GM19372 (cell line): ENCODE measurements around the gene GPRIN2.
"Not testable (repeated sequence)": the region's sequence is repeated elsewhere in the genome, so short reads cannot be mapped to it uniquely, and the experiment has no call there.

ENCODE experiments used
- ATAC-seq: cut with Tn5 transposase; IDR thresholded peaks from one replicate; pipeline ENCODE4 v1.9.1; 2021; ENCODE audit warnings: mild to moderate bottlenecking, low read depth, moderate library complexity; ENCODE audit not compliant: unreplicated experiment

The GPRIN2 gene

DNA sequence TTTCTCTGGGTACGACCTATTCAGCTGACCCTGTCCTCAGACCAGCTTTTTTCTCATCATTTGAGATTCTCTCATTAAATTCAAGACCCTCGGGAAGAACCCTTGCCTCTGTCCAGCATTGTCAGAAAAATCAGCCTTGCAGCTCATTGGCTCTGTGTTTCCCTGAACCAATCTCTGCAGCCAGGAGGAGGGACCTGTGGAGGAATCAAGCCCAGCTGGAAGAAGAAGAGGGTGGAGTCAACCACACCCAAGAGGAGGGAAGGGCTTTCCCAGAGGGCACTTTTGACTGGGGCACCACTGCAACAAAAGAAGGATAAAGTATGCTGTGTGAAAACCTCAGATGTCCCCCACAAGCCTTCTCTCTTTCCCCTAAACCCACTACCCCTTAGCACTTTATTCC lies 14.2 kb upstream of the GPRIN2 start:
- not testable (repeated sequence) for ATAC-seq

DNA sequence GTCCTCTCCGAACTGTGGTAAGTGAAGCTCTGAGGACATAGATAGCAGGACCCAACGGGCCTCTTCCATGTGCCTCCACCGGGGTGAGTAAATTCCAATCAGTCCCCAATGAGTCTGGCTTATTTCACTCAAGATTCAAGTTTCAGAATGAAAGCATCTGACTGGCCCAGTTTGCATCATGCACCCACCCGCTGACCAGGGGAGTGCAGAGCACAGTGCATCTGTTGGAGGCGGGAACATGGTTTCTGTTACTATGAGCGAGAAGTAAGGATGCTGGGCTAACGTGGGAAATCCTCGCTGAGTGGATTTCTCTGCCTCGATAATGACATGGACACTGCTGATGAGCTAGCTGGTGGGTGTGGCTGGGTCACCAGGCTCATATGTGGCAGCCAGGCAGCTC lies 10.7 kb upstream of the GPRIN2 start:
- ATAC-seq: not testable (repeated sequence)

DNA sequence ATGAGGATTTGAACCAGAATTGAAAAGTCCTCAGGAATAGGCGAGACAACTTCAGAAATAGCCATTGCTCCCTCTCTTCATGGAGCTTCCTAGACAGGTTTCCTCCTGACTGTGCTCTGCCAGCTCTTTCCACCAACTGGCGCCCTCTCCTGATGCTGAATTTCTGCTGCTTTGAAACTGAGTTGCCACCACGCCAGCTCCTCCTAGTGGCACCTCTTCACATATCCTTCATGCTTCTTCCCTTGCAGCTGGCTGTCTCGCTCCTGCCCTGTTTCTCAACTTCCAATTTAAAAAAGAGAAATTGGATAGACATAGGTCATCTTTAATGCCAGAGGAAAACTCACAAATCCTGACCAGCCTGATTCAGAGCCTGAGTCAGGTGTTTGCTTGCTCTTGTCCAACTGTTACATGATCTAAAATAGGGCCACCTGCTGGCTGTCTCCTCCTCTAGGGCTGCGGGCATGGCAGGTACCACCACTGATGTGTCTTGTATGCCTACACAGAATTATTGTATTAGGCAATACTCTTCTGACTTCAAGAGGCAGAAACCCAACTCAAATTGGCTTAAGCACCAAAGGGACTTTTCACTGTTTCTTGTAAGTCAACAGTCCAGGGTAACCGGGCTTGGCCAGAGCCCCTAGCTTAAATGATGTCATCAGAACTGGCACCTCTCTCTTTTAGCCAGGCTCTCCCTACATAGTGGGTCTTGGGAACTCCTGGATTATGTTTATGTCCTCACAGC lies 9.3 kb upstream of the GPRIN2 start:
- peak; percentile 62 for ATAC-seq

DNA sequence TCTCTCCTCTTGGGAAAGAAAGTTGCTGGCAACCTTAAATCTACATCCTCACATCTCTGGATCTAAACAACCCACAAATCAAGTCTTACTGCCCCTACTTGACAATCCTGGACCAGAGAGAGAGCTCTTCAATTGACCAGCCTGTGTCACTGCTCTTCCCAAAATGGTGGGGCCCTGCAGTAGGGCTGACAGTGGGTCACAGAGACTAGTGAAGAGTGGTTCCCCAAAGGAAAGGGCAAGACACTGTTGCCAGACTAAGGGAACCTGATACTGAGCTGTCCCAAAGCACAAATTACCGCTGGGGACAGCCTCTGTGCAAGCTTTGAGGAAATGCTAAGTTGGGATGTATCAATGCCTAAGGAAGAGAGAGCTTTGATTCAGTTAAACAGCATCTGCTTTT lies 4.5 kb upstream of the GPRIN2 start:
- ATAC-seq: no peak

DNA sequence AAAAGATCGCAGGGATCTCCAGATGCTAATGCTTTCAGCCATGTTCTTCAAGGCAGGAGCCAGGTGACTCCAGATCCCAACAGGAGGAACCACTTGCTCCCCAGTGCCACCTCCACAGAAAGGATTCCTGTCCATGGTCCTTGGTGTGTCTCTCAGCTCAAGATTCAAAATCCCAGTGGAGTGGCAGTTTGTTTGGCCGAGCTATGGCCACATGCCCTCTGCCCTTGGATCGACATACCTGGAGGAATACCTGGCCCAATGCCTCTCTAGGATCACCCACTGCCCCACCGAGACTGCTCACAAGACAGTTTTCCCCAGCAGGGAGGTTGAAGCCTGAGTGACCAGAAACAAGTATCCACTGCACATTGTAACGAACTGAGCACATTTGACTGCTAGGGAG lies 3.9 kb upstream of the GPRIN2 start:
- ATAC-seq: no peak

DNA sequence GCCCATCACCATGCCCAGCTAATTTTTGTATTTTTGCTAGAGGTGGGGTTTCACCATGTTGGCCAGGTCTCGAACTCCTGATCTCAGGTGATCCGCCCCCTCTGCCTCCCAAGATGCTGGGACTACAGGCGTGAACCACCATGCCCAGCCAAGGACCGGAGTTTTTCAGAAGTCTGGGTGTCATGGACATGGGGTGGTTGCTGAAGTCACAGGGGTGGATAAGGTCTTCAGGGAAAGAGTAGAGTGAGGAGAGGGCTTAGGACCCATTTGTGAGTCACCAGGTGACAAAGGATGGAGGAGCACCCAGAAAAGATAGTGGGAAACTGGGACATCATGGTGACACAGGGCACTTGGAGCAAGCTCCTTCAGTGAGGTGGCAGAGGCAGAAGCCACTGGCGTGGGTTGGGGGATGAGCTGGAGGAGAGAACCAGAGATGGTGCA lies 2.8 kb upstream of the GPRIN2 start:
- ATAC-seq: no peak

DNA sequence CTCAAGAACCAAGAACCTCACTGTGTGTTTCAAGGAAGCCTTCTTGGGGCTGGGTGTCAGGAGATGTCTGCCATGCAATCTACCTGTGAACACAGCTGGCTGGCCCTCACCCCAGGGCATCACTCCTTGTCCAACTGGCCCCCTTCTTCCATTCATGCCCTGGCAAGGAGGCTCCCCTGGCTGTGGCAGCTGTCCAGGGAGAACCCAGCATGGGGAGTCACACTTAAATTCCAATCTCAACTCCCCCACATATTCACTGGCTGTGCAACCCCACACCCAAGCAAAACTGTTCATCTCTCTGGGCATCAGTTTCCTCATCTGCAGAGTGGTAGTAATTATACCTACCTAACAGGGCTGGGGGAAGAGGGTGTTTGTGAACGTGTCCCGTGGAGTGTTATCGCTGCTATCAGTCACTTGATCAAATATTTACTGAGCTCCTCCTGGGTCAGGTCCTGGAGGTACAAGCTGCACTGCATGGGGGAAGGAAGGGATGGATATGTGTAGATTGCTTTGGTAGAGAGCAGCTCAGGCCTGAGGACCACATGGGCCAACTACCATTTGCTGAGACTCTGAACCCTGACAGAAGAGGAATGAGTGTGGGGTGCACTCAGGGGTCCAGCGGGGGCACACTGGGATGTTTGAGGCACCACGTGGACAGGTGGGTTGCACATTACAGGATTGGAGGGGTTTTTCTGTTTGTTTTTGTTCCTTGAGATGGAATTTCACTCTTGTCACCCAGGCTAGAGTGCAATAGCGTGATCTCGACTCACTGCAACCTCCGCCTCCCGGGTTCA lies 2.1 kb upstream of the GPRIN2 start:
- ATAC-seq: no peak

DNA sequence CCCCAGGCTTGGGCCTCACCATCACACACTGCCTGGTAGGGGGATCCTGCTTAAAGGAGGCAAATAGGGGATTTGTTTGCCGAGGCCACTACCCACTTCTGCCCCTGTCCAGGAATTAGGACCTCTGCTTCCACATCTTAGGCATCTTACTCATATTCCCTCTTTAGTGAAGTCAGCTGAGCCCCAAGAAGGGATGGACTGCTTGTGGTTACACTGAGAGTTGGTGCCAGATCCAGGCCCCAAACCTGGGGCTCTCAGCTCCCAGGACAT lies 1.6 kb upstream of the GPRIN2 start:
- no peak for ATAC-seq

DNA sequence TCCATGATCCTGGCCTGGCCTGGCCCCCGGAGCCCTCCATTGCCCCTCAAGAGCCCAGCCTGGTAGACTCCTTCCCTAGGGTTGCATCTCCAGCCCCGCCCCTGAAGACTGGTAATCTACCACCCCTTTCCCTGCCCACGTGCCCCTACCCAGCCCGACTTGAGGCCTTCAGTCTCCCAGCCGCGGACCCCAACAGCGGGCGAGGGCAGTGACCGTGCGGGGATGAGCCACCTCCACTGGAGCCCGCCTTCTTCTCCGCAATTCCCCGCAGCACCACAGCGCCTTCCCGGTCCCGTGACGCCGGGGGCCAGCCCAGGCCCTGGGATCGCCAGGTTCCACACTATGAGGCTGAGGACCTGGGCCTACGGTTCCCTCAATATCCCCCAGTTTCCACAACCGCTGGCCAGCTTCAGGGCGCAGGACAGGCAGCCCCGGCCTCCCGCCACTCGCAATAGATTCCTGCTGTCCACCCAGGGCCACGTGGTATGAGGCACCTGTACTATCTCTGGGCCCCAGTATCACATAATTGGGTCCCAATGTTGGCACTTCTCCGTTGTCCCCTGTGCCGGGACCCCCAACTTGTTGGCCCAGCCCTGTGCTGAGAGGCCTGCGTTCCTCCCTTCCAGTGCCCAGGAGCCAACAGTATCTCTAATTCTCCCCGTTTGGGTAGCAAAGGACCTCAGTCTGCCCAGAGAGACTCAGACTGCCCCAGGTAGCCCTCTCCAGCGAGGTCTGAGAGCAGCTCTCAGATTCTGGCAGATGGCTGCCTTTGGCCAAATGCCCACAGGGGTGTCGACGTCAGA lies 1.1 kb upstream of the GPRIN2 start:
- ATAC-seq: no peak

DNA sequence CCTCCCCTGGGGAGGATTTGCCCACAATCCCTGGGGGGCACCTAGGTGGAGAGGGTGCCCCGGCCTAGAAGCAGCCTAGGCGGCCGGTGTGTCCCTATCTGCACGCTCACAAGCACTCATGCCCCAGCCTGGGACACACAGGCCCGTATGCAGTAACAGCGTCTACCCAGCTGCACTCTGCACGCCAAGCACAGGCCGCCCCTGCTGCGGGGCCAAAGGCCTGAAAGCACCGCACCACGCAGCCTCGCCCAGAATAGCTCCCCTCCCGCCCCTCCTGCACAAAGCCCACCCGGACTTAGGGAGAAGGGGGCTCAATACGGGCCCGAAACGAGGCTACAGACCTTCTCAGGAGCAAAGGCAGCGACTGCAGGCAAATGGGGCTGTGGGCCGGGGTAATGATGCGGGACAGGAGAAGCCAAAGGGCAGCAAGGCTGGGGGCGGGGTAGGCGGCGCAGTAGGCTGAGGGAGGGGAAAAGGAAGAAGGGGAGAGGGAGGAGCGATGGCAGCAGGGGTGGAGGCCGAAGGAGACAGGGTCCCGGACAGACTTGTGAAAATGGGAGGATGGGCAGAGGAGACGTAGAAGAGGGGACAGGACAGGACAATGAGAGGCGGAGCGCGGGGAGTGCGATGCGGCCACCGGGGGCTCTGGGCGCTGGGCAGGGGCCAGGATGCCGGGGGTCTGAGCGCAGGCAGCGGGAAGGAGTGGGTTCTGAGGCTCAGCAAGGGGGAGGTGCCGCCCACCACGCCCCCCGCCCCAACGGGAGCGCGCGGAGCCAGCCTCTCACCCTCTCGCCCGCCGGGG lies 544 bp downstream of the GPRIN2 start:
- ATAC-seq: no peak

DNA sequence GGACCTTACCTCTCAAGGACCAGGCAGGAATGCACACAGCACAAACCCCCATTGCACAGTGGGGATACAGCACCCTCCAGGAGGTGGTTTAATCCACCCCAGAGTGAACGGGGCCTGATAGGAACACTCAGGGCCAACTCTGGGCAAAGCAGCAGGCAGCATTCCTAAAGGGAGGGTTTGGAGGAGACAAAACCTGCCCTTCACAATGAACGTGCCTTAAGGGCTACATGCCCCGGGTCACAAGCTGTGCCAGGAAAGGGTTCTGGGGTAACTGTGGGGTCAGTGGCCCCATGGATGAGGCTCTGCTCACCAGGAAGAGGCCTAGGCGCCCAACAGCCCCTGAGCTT lies 1.1 kb downstream of the GPRIN2 start:
- ATAC-seq: no peak

DNA sequence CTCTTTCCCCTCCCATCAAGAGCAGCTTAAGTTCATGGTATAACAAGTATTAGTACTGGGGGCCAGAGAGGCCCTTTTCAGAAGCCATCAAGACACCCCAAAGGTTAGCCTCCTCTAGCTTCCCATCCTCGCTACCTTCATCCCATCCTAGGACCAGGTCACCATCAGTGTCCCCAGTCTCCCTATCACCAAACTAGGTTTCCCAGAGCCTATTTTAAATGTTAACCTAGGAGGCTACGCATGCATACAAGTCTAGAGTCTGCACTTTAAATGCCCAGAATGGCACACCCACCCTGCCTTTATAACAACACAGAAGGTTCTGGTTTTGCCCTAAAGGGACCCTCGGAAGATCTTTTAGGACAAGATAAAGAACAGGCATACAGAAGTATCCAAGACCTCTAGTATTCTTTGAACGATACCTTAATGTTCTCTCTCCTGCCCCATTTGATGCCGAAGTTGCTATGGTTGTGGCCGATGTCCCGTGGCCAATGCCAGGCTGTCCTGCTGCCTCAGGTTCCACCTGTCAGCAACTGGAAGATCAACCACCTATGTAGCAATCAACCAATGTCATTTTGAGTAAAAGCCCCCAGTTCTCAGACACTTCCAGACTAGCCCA lies 2.2 kb downstream of the GPRIN2 start:
- no peak for ATAC-seq

DNA sequence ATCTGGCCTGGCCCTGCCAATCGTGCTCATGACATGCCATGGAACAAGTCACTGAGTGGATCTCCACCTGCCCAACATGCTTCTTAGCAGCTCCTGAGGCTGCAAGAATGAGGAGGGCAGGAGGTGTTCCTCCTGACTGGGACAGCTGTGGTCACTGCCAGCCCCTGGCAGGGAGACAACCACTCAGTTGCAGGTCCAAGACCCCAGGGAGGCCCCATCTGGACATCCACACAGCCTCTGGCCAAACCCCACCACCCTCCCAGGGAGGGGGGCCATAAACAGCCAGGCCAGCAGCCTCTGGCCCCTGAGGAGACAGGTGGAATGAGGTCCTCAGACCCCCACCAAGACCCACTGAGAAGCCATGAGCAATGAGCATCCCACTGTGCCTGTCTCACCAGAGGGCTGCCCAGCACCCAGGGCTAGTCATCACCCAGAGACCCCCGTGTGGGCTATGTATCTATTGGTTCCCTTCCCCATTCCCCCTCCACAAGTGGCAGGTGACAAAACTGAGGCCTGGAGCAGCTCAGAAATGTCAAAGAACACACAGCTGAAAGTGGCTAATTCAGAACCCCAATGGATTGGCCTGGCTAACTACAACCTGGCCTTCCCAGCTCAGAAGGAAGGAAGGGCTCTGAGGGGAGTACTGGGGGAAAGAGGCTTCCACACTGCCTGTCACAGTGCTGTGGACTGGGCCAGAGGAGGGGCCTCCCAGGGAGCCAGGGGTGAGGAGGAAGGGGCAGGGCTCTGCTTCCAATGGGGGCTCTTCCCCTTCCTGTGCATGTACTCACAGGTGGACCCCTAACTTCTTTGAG lies 3.0 kb downstream of the GPRIN2 start:
- no peak for ATAC-seq

DNA sequence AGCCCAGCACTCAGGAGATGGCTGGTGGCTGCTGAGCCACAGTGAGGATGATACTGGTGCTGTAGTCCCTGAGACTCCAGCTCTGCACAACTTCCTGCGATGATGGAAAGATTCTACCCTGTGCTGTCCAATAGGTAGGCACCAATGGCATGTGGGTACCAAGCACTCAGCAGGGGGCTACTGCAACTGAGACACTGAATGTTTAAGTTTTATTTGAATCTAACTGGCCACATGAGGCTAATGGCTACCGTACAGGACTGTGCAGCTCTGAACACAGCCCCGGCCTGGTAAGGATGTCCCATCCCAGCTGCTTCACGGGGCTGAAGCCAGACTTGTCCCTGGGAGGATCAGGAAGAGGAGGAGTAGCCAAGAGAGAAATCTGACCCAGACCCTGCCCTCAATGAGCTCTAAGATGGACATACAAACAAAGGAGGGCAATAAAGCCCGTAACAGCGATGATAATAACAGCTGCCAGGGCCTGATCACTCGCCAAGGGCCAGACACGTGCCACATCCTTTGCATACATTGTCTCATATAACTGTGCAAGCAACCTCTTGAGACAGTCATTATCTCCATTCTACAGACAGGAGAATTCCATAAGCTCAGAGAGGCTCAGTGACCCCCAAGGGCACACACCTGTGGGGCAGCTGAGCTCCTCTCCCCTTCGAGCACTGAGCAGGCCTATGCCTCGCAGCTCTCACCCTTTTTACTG lies 3.8 kb downstream of the GPRIN2 start:
- no peak for ATAC-seq

DNA sequence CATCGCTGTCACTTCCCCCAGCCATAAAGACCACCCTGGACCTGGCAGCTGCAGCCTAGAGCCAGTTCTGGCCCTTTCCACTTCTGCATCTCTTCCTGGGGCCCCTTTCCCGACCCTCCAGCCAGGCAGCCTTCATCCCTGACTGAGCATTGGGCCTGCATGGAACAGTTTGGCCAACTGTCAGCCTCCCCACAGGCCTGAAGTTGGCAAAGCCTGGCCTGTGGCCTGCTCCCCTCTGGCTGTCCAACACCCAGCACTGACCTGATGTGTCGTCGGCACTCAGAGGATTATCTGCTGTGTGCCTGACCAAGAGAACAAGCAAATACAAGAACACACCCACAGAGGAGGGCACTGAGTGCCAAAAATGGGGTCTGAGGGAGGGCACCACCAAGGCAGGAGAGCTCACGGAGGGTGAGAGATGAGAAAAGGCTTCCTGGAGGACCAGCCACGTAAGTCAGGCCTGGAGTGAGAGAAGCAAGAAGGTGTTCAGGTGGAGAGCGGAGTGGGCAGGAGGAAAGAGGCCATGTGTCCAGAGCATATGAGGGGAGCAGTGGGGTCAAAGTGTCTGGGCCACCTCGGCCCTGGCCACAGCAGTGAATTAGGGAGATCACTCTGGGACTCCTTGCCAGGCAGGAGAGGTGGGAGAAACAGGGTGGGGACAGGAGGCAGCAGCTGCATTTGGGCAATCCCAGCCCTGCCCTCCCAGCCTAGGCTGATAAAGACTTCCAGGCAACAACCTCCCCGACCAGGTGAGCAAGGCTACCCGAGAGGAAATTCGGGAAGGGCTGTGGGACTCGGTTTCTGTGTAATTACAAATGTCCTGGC lies 4.5 kb downstream of the GPRIN2 start:
- no peak for ATAC-seq

DNA sequence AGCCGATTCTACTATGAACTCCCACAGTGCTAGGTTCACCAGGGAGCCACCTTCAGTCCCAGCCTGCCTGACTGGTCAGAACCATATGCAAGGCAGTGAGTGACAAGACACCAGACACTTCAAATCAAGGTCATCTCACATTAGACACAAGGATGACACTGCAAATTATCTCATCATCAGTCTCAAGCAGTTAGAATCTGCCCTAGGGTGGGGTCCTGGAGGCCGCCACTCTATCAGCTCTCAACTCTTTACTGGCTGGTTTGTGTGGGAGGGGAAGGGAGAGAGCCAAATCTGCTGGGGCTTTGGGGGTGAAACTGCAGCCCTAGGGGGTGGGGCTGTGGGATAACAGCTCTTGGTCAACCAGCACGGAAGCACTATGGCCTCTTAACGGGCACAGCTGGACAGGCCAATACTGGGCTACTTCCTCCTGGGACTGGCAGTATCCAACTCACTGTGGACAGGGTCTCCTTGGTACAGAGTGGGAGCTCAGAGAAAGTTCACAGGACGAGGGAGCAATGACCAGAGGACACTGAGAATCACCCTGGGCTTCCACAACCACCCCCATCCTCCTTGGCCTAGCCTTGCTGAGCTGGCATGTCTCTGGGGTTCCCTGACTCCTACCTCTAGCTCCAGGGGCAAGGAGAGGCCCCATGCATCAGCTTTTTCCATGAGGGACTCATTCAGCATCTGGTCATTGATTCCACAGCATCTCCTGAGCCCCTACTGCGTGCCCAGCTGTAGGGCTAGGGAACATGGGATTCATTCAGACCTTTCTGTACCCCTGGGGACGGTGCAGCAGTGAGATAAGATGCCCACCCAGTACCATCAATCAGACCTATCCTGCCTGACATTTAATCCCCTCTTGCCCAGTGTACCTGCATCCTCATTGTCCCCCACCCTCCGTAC lies 5.4 kb downstream of the GPRIN2 start:
- ATAC-seq: no peak
